Smooth muscle cell (in vitro differentiated cells): ENCODE data around the gene HINT3. TPM values are rescaled to one million over a fixed set of nuclear protein-coding genes. Genes with fewer than 3 reads are reported as not detected.

ENCODE experiments used
- DNase-seq: peaks from one replicate; lab custom pipeline; 2025; ENCODE audit not compliant: unreplicated experiment; lab: John Stamatoyannopoulos, UW
- H2AFZ ChIP-seq: fragments of 200-600 bp; sonication (generic); 2 replicates; pipeline ENCODE4 v1.6.0; 2016; ENCODE audit warnings: antibody characterized with exemption, low read depth, mild to moderate bottlenecking
- H3F3A ChIP-seq: fragments of 200-600 bp; sonication (generic); 2 replicates; pipeline ENCODE4 v1.6.0; 2017; ENCODE audit warnings: antibody characterized with exemption, low read depth
- H3K27ac ChIP-seq: fragments of 200-600 bp; sonication (generic); 2 replicates; pipeline ENCODE4 v1.5.1; 2016; ENCODE audit warnings: low read depth, mild to moderate bottlenecking
- H3K27me3 ChIP-seq: fragments of 200-600 bp; sonication (generic); 2 replicates; pipeline ENCODE4 v1.6.1; 2016; ENCODE audit warnings: low read depth, mild to moderate bottlenecking
- H3K36me3 ChIP-seq: fragments of 200-600 bp; sonication (generic); 2 replicates; pipeline ENCODE4 v1.5.1; 2016; ENCODE audit warnings: low read depth
- H3K4me1 ChIP-seq: fragments of 200-600 bp; sonication (generic); 2 replicates; pipeline ENCODE4 v1.5.1; 2016; ENCODE audit warnings: low read depth
- H3K4me2 ChIP-seq: fragments of 200-600 bp; sonication (generic); 2 replicates; pipeline ENCODE4 v1.6.0; 2016; ENCODE audit warnings: mild to moderate bottlenecking
- H3K4me3 ChIP-seq: fragments of 200-600 bp; sonication (generic); 2 replicates; pipeline ENCODE4 v1.5.1; 2016; ENCODE audit warnings: mild to moderate bottlenecking
- H3K79me2 ChIP-seq: fragments of 200-600 bp; sonication (generic); 2 replicates; pipeline ENCODE4 v1.6.0; 2016; ENCODE audit warnings: low read depth, mild to moderate bottlenecking
- H3K9ac ChIP-seq: fragments of 200-600 bp; sonication (generic); 2 replicates; pipeline ENCODE4 v1.6.0; 2016; ENCODE audit warnings: low read depth
- H3K9me3 ChIP-seq: fragments of 200-600 bp; sonication (generic); replicated peaks from 2 replicates; pipeline ENCODE4 v1.5.1; 2016; ENCODE audit warnings: low read depth
- H4K20me1 ChIP-seq: fragments of 200-600 bp; sonication (generic); 2 replicates; pipeline ENCODE4 v1.6.0; 2016; ENCODE audit warnings: low read depth
- CTCF ChIP-seq: fragments of 200-600 bp; sonication (generic); IDR thresholded peaks from 2 replicates; pipeline ENCODE4 v1.5.1; 2017; ENCODE audit warnings: borderline replicate concordance, mild to moderate bottlenecking, antibody characterized with exemption; ENCODE audit not compliant: insufficient read depth, poor library complexity, severe bottlenecking
- WGBS: methylation state at CpG from one replicate; pipeline ENCODE4 v1.1.7; 2016; ENCODE audit warnings: low lambda C conversion rate; 5-methylcytosine and 5-hydroxymethylcytosine counted together
- polyA plus RNA-seq: library from polyadenylated mRNA; unstranded; fragments of >200 nt; fragmentation: Nextera tagmentation; extraction: Ambion mirVana; gene quantifications from 2 replicates; pipeline ENCODE4 v1.2.1, GENCODE V29; 2016
- total RNA-seq: library from RNA; depleted of rRNA; stranded (reverse); fragments of >200 nt; gene quantifications from 2 replicates; pipeline ENCODE4 v1.2.3, GENCODE V29; 2014

The HINT3 gene
- total and polyA plus RNA-seq, 2 experiments from 2014 or later: 6.8 to 13.1 TPM

DNA sequence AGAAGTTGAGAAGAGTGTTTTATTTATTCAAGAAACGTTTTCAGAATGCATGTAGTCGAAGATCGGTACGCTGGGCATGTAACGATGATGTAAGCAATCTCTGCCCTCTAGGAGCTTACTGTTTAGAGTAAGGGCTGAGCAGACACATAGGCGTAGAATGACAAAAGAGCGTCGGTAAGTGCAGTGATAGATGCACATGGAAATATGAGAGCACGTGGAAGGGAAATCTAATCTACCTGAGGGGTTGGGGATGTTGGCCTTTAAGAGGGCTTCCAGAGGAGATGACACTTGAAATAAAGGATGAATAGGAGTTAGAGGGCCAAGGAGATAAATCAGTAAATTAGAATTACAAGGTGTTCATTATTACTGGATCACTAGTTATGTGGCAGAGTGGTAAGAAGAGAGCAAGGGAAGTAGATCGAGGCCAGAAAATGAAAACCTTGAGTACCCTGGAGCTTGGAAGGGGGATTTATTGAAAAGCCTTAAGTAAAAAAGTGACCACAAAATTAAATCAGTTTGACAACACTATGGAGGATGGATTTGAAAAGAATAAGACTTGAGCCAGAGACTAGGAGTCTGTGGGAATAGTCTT is 30.6 kb downstream of the HINT3 start:
- Histone ChIP-seq H3K9me3 (no peaks in the 10 kb centered on the region), H3K4me1 (peaks cover 32% of the 10 kb centered on the region), H2AFZ (peak overlapping the region; percentile 99), H3K36me3 (no peaks in the 10 kb centered on the region), H3K79me2 (peaks cover 50% of the 10 kb centered on the region), H3F3A (peaks cover 14% of the 10 kb centered on the region), H3K9ac (peak overlapping the region; percentile 69), H4K20me1 (peaks cover 8% of the 10 kb centered on the region), H3K27ac (no peak overlapping the region), H3K27me3 (no peaks in the 10 kb centered on the region), H3K4me2 (peak overlapping the region; percentile 93), H3K4me3 (peak overlapping the region; percentile 74)
- 9% methylated on average over 10 of the region's 10 CpGs for WGBS
- DNase-seq: no peak
- no peak for TF ChIP-seq CTCF

DNA sequence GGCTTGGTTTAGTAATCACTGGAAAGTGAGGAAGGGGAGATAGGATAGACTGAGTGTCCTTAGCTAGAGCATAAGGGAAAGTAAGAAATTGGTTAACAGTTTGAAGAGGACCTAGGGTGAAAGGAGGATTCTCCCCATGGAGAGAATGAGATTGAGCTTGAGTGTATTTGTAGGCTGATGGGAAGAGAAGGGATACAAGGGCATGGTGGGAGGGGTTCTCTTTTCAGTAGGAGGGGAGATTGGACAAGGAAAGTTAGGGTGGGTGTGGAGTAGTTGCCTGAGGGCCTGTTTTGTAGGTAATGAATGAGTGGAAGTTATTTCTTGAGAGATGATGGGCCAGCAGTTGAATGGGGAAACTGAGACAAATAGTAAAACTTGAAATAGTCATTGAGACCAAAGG is 31.7 kb downstream of the HINT3 start:
- no peak overlapping the region for H3K27ac ChIP-seq
- peaks cover 62% of the 10 kb centered on the region for H3K79me2 ChIP-seq
- no peak for DNase-seq
- H3K4me3 ChIP-seq: no peak overlapping the region
- peaks cover 6% of the 10 kb centered on the region for H3F3A ChIP-seq
- H3K4me2 ChIP-seq: no peak overlapping the region
- no peaks in the 10 kb centered on the region for H3K36me3 ChIP-seq
- H3K9ac ChIP-seq: no peak overlapping the region
- no peaks in the 10 kb centered on the region for H3K27me3 ChIP-seq
- TF ChIP-seq CTCF: no peak
- no peak overlapping the region for H2AFZ ChIP-seq
- H3K4me1 ChIP-seq: peaks cover 25% of the 10 kb centered on the region
- H3K9me3 ChIP-seq: no peaks in the 10 kb centered on the region
- peaks cover 17% of the 10 kb centered on the region for H4K20me1 ChIP-seq

DNA sequence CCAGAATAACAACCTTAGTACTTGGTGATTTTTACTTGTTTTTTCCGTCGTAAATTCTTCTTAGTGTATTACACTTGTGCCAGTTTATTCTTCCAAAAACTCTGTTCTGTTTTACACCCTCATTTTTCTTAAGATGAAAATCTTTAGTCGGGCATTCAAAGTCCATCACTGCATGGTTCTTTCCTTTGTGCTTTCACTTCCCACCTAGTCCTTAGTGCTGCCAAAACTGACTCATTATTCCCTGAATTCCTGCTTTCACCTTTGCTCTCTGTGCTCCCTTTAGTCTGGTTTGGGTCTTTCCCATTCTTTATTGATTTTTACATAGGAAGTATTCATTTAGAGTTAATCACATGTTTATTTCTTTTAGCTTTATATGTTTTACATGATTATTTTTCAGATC is 33.1 kb downstream of the HINT3 start:
- peaks cover 70% of the 10 kb centered on the region for H3K79me2 ChIP-seq
- TF ChIP-seq CTCF: no peak
- no peaks in the 10 kb centered on the region for H3K27me3 ChIP-seq
- WGBS: 83% methylated on average over 3 of the region's 3 CpGs
- no peak overlapping the region for H3K9ac ChIP-seq
- H3K4me1 ChIP-seq: peaks cover 17% of the 10 kb centered on the region
- H3K9me3 ChIP-seq: no peaks in the 10 kb centered on the region
- no peak overlapping the region for H3K4me3 ChIP-seq
- no peak overlapping the region for H2AFZ ChIP-seq
- H3K36me3 ChIP-seq: no peaks in the 10 kb centered on the region
- peaks cover 2% of the 10 kb centered on the region for H3F3A ChIP-seq
- no peak overlapping the region for H3K27ac ChIP-seq
- no peak overlapping the region for H3K4me2 ChIP-seq
- H4K20me1 ChIP-seq: peaks cover 24% of the 10 kb centered on the region
- no peak for DNase-seq

GRCh38 chr6:125991653-125992052 is 35.1 kb downstream of the HINT3 start:
- H3F3A ChIP-seq: no peaks in the 10 kb centered on the region
- no peak overlapping the region for H3K4me3 ChIP-seq
- H4K20me1 ChIP-seq: peaks cover 35% of the 10 kb centered on the region
- H3K79me2 ChIP-seq: peaks cover 67% of the 10 kb centered on the region
- H3K4me1 ChIP-seq: peaks cover 10% of the 10 kb centered on the region
- no peak overlapping the region for H3K9ac ChIP-seq
- no peak overlapping the region for H2AFZ ChIP-seq
- H3K27ac ChIP-seq: no peak overlapping the region
- no peak for DNase-seq
- WGBS: 100% methylated on average over 1 of the region's 1 CpG
- H3K9me3 ChIP-seq: no peaks in the 10 kb centered on the region
- TF ChIP-seq CTCF: no peak
- H3K27me3 ChIP-seq: no peaks in the 10 kb centered on the region
- H3K36me3 ChIP-seq: no peaks in the 10 kb centered on the region
- no peak overlapping the region for H3K4me2 ChIP-seq
